K562 (cell line): ENCODE results near the gene RAD23B. TPM values are rescaled to one million over a fixed set of nuclear protein-coding genes. Genes with fewer than 3 reads are reported as not detected.

Experiments used
- ATAC-seq: fragments of 200-7000 bp; cut with Tn5 transposase; 3 replicates; pipeline ENCODE4 v1.9.1; 2020; ENCODE audit warnings: moderate library complexity
- BruUV-seq: library from RNA; stranded (reverse); fragments of 400-500 nt; replicated peaks from 2 replicates; lab custom pipeline; 2021; lab: Mats Ljungman, UMichigan
- CTCF ChIA-PET: fragments of 300-600 bp; formaldehyde crosslinking; extraction: SDS; loops from one replicate; lab custom pipeline; 2021; ENCODE audit warnings: low intra/inter-chr PET ratio; lab: Yijun Ruan, JAX
- POLR2A ChIA-PET: fragments of 300-600, 350-650 bp; sonication (Branson Sonifier 250); formaldehyde crosslinking; extraction: SDS; loops from one replicate; lab custom pipeline; 2021; ENCODE audit warnings: antibody characterized with exemption, inconsistent platforms; lab: Yijun Ruan, JAX
- DNase-seq, 4 experiments: peaks; one replicate each; pipeline versions ENCODE4 v3.0.0 to v3.0.0-alpha.2; 2011 to 2018; ENCODE audit warnings: low spot score in 3 of 4, mixed read lengths in 3 of 4; ENCODE audit errors: extremely low read depth in 1 of 4
- FAIRE-seq: peaks from 2 replicates; lab custom pipeline; 2011; peaks lifted over from hg19 to GRCh38; lab: Jason Lieb, UNC
- H2AFZ ChIP-seq: 2 replicates; pipeline ENCODE4 v1.6.0; 2011; ENCODE audit warnings: low read depth, low read length, control low read depth, inconsistent platforms
- H3K27ac ChIP-seq: fragments of 200-600 bp; 3 replicates; pipeline ENCODE4 v1.8.0; 2011; ENCODE audit warnings: low read depth, mild to moderate bottlenecking, control low read depth, inconsistent platforms, low read length, moderate library complexity, mixed read lengths; ENCODE audit errors: extremely low read depth
- H3K27me3 ChIP-seq, 2 experiments: fragments of 300-600 bp in 1 of 2; 2 replicates in 1 of 2; 3 replicates in 1 of 2; pipeline versions ENCODE4 v1.6.0 to v1.8.0; 2011; ENCODE audit warnings: inconsistent platforms in 2 of 2, low read length in 2 of 2, mild to moderate bottlenecking in 1 of 2, mixed read lengths in 1 of 2, moderate library complexity in 1 of 2; ENCODE audit not compliant: control insufficient read depth in 2 of 2, insufficient read depth in 2 of 2
- H3K36me3 ChIP-seq: fragments of 300-600 bp; 3 replicates; pipeline ENCODE4 v1.8.0; 2011; ENCODE audit warnings: mild to moderate bottlenecking, low read length, inconsistent platforms; ENCODE audit not compliant: control insufficient read depth, insufficient read depth
- H3K4me1 ChIP-seq, 2 experiments: fragments of 200-600 bp in 1 of 2; replicated peaks in 1 of 2; 2 replicates in 1 of 2; 3 replicates in 1 of 2; pipeline versions ENCODE4 v1.5.1 to v1.8.0; 2011; ENCODE audit warnings: inconsistent platforms in 2 of 2, low read length in 2 of 2, mild to moderate bottlenecking in 1 of 2, mixed read lengths in 1 of 2, moderate library complexity in 1 of 2; ENCODE audit not compliant: control insufficient read depth in 2 of 2, insufficient read depth in 2 of 2
- H3K4me2 ChIP-seq: 2 replicates; pipeline ENCODE4 v1.6.1; 2011; ENCODE audit warnings: low read length, control low read depth, inconsistent platforms, mixed read lengths; ENCODE audit not compliant: insufficient read depth
- H3K4me3 ChIP-seq: fragments of 200-600 bp; sonication (generic), shearing (Covaris generic); 2 replicates; pipeline ENCODE4 v1.5.1; 2016; ENCODE audit warnings: control low read depth, inconsistent platforms
- H3K79me2 ChIP-seq: fragments of 200-600 bp; 3 replicates; pipeline ENCODE4 v1.8.0; 2011; ENCODE audit warnings: low read length, inconsistent platforms; ENCODE audit not compliant: control insufficient read depth, insufficient read depth
- H3K9ac ChIP-seq, 2 experiments: 2 replicates each; pipeline versions ENCODE4 v1.6.0 to v1.6.1; 2011; ENCODE audit warnings: low read depth in 2 of 2, low read length in 2 of 2, control low read depth in 1 of 2, inconsistent platforms in 1 of 2, mild to moderate bottlenecking in 1 of 2, mixed read lengths in 1 of 2; ENCODE audit not compliant: insufficient read depth in 1 of 2
- H3K9me1 ChIP-seq: one replicate; pipeline ENCODE4 v1.6.0; 2011; ENCODE audit warnings: inconsistent platforms, mild to moderate bottlenecking, low read length, moderate library complexity; ENCODE audit not compliant: control insufficient read depth, insufficient read depth
- H3K9me3 ChIP-seq: replicated peaks from 2 replicates; pipeline ENCODE4 v1.5.1; 2011; ENCODE audit warnings: low read depth, low read length, inconsistent platforms; ENCODE audit not compliant: control insufficient read depth, insufficient read depth
- H4K20me1 ChIP-seq: replicated peaks from 2 replicates; pipeline ENCODE4 v1.6.1; 2011; ENCODE audit warnings: low read length, inconsistent platforms, mixed read lengths; ENCODE audit not compliant: control insufficient read depth, insufficient read depth
- RBM25 ChIP-seq: fragments of 200-400 bp; formaldehyde crosslinking; IDR thresholded peaks from 2 replicates; pipeline ENCODE4 v1.6.1; 2018; ENCODE audit warnings: low read length, low read depth, moderate library complexity; ENCODE audit not compliant: severe bottlenecking
- RFX7 ChIP-seq: fragments of 250-450 bp; sonication (Bioruptor Pico); IDR thresholded peaks from 2 replicates; pipeline ENCODE4 v1.5.1; 2021; ENCODE audit warnings: mild to moderate bottlenecking
- TRIM25 ChIP-seq: fragments of 450-650 bp; IDR thresholded peaks from 2 replicates; pipeline ENCODE4 v1.7.0; 2016; ENCODE audit warnings: borderline replicate concordance
- WGBS: fragments of 100-300 bp; shearing (Covaris generic); methylation state at CpG from one replicate; pipeline ENCODE4 v1.1.6; 2016; ENCODE audit warnings: low coverage, mixed read lengths; ENCODE audit not compliant: insufficient coverage; ENCODE audit errors: missing lambda C conversion rate; 5-methylcytosine and 5-hydroxymethylcytosine counted together
- in situ Hi-C: fragments of 300-500 bp; cut with MboI; formaldehyde crosslinking; loops from 4 replicates; pipeline ENCODE4 v1.15.0; 2018; ENCODE audit warnings: inconsistent platforms, mixed read lengths
- intact Hi-C: fragments of 100-400 bp; cut with micrococcal nuclease; formaldehyde crosslinking; loops from 2 replicates; pipeline ENCODE4 v1.14.2; 2022
- polyA plus RNA-seq, 8 experiments: library from polyadenylated mRNA; depleted of rRNA in 4 of 8; stranded (reverse) in 5 of 8; unstranded in 3 of 8; fragments of >200 nt; fragmentation: Nextera tagmentation in 2 of 8; fragmentation: Illumina TruSeq in 1 of 8; extraction: Ambion mirVana in 2 of 8; extraction: Trizol in 1 of 8; gene quantifications; 2 replicates each; pipeline versions ENCODE4 v1.2.1 to v1.2.3, GENCODE V29; 2011 to 2014; ENCODE audit warnings: inconsistent platforms in 1 of 8, missing spikeins in 1 of 8
- total RNA-seq, 7 experiments: library from RNA; depleted of rRNA in 6 of 7; stranded (reverse); fragments of >200 nt in 6 of 7; fragmentation: Illumina TruSeq in 2 of 7; extraction: Trizol in 2 of 7; gene quantifications; 2 replicates each; pipeline versions ENCODE4 v1.2.1 to v1.2.3, GENCODE V29; 2011 to 2021; ENCODE audit warnings: low replicate concordance in 1 of 7

Gene RAD23B
- total and polyA plus RNA-seq, 9 of the 15 experiments (the other 6 are each of a cell fraction or from before 2014, with no cell fraction given) = 14.5 to 184 (median 114) TPM

- CTCF ChIA-PET = no interaction called here
- in situ Hi-C loops = no loop called here
These were observed 56.0 kb downstream of the RAD23B start for GRCh38 chr9:107338911-107339659.

More at GRCh38 chr9:107338911-107339659, 56.0 kb downstream of the RAD23B start:
- no peak overlapping the region for H3K9ac ChIP-seq
- no peak overlapping the region for H3K4me3 ChIP-seq
- ATAC-seq (no peak), FAIRE-seq (no peak), DNase-seq (no peak)
- no peaks in the 10 kb centered on the region for H3K9me3 ChIP-seq
- no peak overlapping the region for H3K27ac ChIP-seq
- BruUV-seq = no TSS peak
- no peak overlapping the region for H2AFZ ChIP-seq
- H3K4me1 ChIP-seq = no peaks in the 10 kb centered on the region; a peak in 1 of 5 replicates
- POLR2A ChIA-PET = interaction anchor here (0.6 kb wide), 1 partner anchor 45 kb away, joined by 3 read pairs; no protein-coding TSS in a partner anchor
- no peaks in the 10 kb centered on the region; the same call in 1 of the 2 replicates for H4K20me1 ChIP-seq
- no peaks in the 10 kb centered on the region for H3K27me3 ChIP-seq
- no peaks in the 10 kb centered on the region for H3K79me2 ChIP-seq
- intact Hi-C loops = no loop called here
- peaks cover 45% of the 10 kb centered on the region for H3K36me3 ChIP-seq
- 81% methylated on average over 7 of the region's 7 CpGs for WGBS
- TF ChIP-seq TRIM25 (no peak), RFX7 (no peak), RBM25 (peak; percentile 93)
- no peak overlapping the region for H3K4me2 ChIP-seq
- H3K9me1 ChIP-seq = no peaks in the 10 kb centered on the region
